HG03378 (cell line): ENCODE data around the gene DIAPH1.
A peak's percentile ranks its signal among the peaks of the same experiment; 100 is the strongest.

Experiments used
- ATAC-seq: cut with Tn5 transposase; IDR thresholded peaks from one replicate; pipeline ENCODE4 v1.9.1; 2021; ENCODE audit warnings: mild to moderate bottlenecking, moderate library complexity; ENCODE audit not compliant: unreplicated experiment

The DIAPH1 gene

DNA sequence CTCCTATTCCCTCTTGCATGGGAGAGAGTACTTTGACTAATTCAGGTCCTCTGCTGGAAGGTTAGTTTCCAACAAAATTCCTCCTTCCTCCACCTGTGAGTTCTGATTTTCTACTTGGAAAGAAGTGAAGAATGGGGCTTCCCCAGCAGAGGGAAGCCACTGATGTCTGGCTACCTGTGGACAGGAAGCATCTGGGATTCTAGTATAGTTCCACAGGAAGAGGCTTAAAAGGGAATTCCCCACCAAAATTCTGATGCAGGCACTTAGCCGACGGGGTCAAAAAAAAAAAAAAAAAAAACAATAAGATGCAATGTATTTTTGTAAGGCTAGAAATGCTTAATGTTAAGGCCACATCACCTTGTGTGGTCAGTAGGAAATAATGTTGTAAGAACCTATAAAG is 96.5 kb downstream of the DIAPH1 start:
- no peak for ATAC-seq

DNA sequence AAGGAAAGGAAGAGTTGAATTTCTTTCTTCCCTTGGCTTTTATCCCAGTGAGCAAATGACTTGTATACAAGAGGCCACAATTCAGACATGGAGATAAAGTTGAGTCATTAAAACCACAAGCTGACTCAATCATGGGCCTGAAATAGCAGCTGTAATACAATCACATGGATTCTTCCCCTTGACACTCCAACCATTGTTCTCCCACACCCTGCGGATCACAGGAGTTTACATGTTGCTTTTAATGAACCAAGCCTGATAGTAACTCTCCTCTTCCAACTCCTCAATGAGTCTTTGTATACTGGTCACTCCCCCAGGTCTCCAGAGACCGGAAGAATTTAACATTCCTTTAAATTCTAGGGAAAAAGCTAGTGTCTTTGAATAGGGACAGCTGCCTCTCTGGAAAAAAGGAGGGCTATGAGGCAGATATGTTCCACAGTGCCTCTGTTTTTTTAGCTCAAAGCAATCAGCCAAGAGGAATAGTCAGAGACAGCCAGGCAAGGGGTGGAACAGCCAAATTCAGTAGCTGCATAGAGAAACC is 97.5 kb downstream of the DIAPH1 start:
- ATAC-seq = no peak

DNA sequence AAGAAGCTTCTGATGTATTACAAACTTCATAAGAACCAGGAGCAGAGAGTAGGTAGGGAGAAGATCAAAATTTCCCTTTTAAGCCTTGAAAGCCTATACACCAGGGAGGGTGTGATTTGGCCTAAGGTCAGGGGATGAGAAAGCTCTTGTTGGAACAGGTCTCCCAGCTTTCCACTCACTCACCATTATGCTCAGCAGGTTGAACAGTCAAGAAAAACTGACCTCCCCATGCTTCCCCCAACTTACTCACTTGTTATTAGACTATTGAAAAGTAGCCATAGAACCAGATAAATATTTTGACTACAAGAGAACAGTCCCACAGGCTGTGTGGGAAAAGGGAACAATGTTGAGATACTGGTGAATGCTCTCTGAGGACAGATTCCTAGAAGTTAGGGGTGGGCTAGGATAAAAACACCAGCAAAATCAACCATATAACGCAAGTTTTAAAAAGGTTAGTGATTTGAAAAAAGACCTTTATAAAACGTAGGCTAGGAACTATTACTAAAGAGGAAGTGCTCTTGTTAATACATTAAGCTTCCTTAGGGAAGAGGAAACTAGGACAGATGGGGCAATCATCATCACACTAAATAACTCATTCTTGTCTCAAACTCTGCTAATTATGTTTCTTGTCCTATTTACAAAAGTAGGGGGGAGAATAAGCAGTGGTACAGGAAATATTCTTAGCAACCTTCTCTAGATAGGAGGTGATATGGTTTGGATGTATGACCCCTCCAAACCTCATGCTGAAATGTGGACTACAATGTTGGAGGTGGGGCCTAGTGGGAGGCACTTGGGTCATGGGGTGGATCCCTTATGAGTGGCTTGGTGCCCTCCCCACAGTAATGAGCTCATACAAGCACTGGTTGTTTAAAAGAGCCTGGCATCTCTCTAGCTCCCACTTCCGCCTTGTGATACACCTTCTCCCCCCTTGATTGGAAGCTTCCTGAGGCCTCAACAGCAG is 98.9 kb downstream of the DIAPH1 start:
- ATAC-seq = no peak

DNA sequence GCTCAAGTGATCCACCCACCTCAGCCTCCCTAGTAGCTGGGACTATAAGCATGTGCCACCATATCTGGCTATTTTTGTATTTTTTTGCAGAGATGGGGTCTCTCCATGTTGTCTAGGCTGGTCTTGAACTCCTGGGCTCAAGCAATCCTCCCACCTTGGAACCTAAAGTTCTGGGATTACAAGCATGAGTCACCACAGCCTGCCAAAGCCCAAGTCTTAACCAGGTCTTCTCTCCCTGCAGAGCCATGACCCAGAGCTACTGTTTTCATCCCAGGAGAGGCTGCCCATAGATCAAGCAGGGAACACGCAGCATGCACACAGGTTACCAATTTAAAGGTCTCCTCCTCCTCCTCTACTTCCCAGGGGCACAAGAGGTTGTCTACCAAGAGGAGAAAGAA is 100.2 kb downstream of the DIAPH1 start:
- no peak for ATAC-seq

DNA sequence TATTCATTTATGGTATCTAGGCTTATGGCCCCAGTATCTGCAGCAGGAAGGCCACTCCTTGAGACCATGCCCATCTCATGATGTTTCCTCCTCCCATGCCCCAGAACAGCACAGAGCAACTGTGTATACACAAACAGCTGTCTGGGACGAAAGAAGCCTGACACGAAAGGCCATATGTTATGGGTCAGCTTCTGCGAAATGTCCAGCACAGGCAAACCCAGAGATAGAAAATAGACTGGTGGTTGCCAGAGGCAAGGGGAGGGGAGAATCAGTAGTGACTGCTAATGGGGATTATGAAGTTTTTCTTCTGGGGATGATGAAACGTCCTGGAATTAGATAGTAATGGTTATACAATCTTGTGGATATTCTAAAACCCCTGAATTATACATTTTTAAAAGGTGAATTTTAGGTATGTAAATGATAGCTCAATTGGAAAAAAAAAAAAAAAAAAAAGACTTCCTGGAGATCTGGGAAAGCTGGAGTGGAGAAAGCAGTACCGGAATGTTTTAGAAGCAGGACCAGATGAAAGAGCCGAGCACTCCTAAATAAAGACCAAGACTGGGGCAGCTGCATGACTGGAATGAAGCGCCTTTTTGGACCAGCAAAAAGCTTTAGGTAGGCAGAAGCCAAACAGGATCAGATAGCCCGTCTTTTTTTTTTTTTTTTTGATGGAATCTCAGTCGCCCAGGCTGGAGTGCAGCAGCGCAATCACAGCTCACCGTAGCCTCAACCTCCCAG is 100.8 kb downstream of the DIAPH1 start:
- no peak for ATAC-seq

DNA sequence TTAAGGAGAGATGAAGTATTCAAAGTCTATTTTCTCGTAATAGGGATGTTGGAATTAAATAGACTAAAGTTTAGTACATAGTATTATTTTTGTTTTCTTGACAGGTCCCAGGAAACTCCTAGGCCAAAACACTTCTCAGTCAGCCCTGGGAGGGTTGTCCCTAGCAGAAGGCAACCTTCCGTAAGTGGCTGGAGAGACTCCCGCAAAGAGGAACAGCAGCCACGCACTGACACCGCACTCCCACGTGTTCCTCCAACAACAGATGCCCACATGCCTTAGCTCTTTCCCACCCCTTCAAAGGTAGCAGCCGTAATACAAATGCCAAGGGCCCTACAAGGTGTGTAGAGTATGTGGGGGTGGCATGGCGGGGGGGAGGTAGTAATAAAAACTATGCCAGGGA is 101.5 kb downstream of the DIAPH1 start:
- ATAC-seq = no peak

DNA sequence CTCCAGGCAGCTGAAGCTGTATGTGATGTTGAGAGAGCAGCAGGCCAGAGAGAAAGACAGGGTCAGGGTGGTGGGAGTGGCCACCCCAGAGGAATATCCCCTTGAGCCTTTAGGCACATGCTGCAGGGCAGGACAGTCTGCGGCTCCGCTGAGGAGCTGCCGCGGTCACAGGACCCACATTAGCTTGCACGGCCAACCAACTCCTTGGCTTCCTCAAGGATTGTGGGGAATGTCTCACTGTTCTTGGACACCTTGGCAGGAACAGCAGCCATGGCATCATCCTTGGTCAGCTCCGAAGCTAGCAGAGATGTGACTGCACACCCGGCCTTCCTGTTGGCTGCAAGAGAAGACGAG is 102.2 kb downstream of the DIAPH1 start:
- ATAC-seq = no peak

DNA sequence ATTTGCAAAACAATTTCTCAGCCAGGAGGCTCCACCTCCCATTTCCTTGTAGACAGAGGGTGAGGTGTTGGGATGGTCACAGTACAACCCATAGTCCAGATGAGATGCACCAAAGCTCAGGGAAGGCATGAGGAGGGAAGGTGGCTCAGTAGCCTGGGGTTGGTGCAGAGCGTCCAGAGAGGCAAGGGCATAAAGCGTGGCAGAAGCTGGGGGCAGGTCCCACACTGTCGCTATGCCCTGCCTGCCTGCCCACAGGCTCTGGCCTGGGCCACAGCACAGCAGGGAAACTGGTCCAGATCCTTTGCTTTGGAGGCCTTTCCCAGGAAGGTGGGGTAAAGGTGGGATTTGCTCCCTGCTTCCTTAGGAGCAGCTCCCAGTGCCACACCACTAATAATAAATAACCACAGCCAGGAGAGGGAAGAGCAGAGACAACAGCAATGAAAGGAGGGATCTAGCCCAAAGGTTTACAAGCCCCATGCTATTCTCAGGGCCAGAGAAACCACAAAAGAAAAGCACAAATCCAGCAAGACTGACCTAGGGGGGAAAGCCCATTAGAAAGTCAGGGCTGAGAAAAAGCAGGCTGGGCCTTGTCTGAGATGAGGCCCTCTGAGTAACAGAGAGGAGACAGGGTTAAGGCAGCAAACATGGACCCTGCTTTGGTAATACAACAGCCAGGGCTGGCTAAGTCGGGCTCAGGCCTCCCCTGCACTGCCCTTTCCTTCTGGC is 102.7 kb downstream of the DIAPH1 start:
- no peak for ATAC-seq

DNA sequence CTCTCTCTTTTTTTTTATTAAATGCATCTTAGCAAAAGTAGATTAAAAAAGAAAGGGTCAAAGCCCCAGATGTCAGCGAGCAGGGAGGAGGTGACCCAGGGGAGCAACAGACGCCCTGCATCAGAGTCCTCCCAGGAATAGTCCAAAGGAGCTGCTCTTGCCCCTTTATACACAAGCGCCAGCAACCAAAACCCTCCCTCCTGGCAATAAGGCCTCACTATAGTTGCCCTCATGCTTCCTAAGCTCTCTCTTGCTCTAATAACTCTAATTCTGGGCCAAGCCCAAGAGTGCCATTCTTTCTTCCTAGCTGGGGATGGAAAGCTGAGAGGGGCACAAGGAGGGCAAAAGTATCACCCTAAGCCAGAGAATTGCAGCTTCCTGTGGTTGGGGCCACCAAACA is 103.7 kb downstream of the DIAPH1 start:
- ATAC-seq = no peak

DNA sequence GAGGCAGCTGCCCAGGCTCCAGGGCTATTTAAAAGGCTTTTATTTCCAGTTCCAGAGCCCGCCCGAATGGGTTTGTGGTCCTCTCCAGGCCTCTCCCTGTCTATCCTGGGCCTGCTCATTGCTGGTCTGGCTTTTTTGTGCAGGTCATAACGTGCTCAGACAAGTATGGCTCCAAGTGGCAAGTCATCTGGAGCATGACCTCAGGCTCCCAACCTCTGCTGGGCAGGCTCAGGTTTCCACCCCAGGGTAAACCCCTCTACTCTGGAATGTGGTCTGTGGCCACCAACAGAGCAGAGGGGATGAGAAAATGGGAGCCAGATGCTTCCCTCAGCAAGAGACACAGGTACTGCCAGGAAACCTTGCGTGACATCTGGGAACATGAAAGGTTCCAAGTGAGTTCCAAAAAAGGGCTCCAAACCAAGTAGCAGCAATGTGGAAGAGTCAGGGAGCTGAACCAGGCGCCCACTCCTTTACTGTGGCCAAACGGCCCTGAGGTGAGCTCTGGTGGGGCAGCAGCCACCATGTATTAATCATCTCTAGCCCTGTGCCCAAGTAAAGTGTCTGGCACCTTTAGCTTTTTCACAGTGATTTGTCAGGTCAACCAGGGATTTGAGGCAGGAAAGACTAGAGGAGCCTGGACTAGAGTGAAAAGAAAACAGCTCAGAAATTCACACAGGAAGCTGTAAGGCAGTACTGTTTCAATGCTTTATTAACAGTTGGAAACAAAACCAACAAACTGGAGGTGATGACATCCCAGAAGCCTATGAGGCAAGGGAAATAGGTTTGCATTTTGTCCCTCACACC is 104.3 kb downstream of the DIAPH1 start:
- peak; percentile 19 for ATAC-seq

DNA sequence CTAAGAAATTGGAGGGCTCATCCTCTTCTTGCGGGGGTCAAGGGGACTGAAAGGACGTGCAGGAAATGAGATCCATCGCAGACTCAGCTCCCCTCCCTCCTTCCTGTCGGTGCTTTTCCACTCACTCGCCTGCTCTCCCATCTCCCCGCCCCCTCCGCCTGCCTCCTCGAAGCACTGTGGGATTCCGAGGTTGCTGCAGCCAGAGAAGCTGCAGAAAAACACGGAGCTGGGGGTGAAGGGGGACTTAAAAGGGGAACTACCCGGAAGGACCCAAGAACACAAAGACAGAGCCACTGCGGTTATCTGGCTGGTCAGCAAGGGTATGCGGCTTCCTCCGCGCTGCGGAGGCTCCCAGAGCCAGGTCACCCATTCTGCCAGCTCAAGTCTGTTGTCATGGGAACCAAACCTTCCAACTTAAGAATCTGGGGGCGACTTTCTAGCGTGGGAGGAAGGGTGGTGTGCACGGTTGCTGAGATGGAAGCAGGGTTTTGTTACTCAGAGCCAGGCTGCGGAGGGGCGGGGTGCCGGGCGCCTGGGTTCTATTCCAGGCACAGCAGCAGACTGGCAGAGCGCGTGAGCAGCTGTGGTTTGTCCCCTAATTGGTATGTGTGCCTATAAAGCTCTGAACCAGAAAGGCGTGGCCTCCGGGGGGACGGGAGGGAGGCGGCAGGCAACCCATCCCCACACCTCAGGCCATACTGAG is 105.0 kb downstream of the DIAPH1 start:
- ATAC-seq = peak; percentile 34

DNA sequence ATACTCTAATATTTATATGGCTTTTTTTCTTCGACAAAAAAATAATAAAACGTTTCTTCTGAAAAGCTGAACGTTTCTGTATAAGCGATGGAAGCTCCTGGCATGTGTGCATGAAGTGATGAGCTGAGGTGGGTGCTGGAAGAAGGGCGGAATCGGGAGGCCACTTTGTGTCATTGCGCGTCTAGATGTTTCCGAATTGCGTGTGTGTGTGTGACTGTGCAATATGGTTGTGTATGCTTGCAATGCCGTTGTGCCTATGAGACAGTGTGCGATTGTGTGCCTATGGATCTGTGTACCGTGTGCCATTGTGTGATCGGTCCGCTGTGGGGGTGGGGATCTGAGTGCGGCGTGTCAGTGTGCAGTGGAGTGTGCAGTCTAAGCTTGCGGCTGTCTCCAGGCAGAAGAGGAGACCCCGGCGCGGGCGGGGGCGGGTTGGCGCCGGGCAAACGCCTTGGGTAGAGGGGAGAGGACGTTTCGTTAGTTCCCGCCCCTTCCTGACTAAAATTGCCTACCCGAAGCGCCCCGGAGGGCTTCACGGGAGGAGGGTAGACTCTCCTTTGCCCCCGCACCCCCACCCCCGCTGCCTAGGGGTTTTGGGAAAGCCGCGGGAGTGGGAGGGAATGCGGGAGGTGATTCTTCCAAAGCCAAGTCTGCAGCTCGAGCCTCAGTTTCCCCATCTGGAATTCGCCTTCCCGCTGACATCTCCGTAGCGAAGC is 105.7 kb downstream of the DIAPH1 start:
- ATAC-seq = no peak

DNA sequence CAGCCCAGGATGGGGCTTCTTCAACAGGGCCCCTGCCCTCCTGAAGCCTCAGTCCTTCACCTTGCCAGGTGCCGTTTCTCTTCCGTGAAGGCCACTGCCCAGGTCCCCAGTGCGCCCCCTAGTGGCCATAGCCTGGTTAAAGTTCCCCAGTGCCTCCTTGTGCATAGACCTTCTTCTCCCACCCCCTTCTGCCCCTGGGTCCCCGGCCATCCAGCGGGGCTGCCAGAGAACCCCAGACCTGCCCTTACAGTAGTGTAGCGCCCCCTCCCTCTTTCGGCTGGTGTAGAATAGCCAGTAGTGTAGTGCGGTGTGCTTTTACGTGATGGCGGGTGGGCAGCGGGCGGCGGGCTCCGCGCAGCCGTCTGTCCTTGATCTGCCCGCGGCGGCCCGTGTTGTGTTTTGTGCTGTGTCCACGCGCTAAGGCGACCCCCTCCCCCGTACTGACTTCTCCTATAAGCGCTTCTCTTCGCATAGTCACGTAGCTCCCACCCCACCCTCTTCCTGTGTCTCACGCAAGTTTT is 106.3 kb downstream of the DIAPH1 start:
- ATAC-seq = no peak

DNA sequence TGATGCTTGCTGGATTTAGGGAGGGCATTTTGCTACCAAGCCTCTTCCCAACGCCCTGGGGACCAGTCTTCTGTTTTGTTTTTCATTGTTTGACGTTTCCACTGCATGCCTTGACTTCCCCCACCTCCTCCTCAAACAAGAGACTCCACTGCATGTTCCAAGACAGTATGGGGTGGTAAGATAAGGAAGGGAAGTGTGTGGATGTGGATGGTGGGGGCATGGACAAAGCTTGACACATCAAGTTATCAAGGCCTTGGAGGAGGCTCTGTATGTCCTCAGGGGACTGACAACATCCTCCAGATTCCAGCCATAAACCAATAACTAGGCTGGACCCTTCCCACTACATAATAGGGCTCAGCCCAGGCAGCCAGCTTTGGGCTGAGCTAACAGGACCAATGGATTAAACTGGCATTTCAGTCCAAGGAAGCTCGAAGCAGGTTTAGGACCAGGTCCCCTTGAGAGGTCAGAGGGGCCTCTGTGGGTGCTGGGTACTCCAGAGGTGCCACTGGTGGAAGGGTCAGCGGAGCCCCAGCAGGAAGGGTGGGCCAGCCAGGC is 107.0 kb downstream of the DIAPH1 start:
- no peak for ATAC-seq

DNA sequence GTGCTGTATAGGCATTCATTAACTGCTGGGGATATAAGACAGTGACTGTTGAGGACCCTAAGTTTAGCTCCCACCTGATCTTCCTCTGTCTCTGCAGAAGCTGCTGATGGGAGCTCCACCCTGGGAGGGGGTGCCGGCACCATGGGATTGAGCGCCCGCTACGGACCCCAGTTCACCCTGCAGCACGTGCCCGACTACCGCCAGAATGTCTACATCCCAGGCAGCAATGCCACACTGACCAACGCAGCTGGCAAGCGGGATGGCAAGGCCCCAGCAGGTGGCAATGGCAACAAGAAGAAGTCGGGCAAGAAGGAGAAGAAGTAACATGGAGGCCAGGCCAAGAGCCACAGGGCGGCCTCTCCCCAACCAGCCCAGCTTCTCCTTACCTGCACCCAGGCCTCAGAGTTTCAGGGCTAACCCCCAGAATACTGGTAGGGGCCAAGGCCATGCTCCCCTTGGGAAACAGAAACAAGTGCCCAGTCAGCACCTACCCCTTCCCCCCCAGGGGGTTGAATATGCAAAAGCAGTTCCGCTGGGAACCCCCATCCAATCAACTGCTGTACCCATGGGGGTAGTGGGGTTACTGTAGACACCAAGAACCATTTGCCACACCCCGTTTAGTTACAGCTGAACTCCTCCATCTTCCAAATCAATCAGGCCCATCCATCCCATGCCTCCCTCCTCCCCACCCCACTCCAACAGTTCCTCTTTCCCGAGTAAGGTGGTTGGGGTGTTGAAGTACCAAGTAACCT is 107.8 kb downstream of the DIAPH1 start:
- ATAC-seq = peak; percentile 37

DNA sequence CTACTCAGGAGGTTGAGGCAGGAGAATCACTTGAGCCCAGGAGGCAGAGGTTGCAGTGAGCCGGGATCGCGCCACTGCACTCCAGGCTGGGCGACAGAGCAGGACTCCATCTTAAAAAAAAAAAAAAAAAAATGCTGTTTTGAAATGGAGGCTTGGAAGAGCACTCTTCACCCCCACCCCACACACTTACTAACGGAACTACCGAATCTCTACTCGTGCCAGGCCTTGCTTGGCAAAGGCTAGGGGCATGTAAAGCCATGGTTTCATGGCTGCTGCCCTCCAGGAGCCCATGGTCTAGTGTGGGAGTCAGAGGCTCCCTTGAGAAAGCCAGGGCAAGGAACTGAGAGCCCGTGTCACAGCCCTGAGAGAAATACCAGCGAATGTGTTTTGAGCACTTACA is 108.6 kb downstream of the DIAPH1 start:
- no peak for ATAC-seq

DNA sequence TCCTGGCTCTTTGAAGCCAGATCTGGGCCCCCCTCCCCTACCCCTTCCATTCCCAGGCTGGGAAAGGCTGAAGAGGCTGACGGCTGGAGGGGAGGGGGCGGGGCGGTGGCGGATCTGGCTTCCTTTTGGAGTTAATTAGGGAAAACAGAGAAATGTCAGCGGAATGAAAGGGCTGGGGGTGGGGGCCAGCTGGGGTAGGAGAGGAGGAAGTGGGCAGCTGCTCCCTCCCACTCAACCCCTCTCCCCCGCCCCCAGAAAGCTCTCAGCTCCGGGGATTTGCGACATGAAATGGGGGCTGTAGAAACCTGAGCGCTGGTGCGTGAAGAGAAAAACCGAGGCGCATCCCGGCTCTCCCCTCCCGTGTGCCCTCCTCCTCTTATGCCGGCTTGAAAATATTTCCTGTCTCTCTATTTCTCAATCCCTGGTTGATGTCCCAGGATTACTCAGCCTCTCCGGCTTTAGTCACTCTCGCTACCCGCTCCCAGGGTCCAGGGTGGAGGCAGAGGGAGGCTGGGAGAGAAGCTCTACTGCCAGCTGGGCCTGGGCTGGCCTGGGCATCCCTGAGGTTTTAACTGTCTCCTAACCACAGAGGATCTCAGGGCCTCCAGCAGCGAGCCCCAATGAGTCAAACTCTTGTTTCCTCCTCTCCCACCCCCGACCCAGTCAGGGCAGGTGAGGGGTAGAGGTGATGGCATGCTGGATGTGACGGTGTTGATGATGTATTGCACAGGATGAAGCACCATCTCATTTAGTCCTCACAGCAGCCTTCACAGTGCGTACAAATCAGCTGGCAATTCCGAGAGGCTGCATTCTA is 109.8 kb downstream of the DIAPH1 start:
- ATAC-seq = no peak
